Muscle layer of colon (tissue), 2 donors: ENCODE data around the gene FA2H.
"Not testable (repeated sequence)": the region's sequence is repeated elsewhere in the genome, so short reads cannot be mapped to it uniquely, and the experiment has no call there.

Experiments used
- H3K27ac ChIP-seq: one replicate; pipeline ENCODE4 v1.7.0; 2013; ENCODE audit warnings: low read depth, mild to moderate bottlenecking, low read length, moderate library complexity
- H3K27me3 ChIP-seq, 2 donors: one replicate each; pipeline ENCODE4 v1.7.0; 2013; ENCODE audit warnings: low read length in 2 of 2, mild to moderate bottlenecking in 2 of 2; ENCODE audit not compliant: insufficient read depth in 2 of 2, control insufficient read depth in 1 of 2
- H3K36me3 ChIP-seq: one replicate; pipeline ENCODE4 v1.7.0; 2013; ENCODE audit warnings: mild to moderate bottlenecking, low read length; ENCODE audit not compliant: insufficient read depth
- H3K4me1 ChIP-seq: one replicate; pipeline ENCODE4 v1.7.0; 2013; ENCODE audit warnings: mild to moderate bottlenecking, low read length; ENCODE audit not compliant: insufficient read depth
- H3K4me3 ChIP-seq, 2 donors: one replicate each; pipeline ENCODE4 v1.7.0; 2013; ENCODE audit warnings: low read length in 2 of 2, low read depth in 1 of 2, mild to moderate bottlenecking in 1 of 2, moderate library complexity in 1 of 2
- H3K9ac ChIP-seq: one replicate; pipeline ENCODE4 v1.7.0; 2013; ENCODE audit warnings: low read length
- H3K9me3 ChIP-seq: one replicate; pipeline ENCODE4 v1.7.0; 2013; ENCODE audit warnings: mild to moderate bottlenecking, low read length
- donor health status: abdominal sarcoma.
- donor health status: Adenocarcinoma of cecum.

FA2H gene

DNA sequence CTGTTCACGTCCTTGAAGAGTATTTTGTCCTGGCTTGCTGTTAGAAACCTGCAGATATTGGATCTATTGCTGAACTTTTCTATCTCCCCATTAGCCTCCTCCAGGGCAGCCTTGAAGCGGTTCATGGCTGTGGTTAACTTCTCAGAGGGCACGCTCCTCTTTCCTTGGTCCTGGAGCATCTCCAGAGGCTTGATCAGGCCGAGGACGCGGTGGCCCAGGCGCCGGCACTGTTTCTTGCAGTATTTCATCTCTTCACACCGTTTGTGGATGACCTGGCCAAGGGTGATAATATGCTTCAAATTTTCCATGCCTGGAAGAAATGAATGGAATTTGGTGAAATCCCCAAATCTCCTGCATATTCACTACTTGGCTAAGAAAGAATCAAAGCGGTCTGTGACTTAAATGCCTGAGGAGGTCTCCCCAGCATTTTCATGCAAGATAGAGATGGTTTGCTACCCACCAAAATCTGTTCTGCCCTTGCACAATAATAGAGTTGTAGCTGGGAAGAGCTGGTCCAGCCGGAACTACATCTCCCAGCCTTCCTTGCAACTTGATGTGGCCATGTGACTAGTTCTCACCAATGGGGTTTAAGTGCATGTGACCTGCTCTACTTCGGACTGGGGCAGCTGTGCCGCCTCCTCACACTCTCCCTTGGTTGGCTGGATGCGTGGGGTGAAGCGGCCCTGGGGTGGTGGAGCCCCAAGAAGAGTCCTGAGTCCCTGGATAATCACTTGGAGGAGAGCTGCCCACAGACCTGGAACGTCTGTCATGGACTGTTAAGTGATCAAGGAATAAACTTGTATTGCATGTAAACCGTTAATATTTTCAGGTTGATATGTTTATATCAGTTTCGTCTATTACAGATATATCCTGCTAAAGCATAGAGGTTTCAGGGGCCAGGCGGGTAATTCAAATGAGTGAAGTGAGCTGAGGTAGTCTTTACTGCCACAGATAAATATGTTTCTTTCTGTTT is 78.9 kb downstream of the FA2H start:
- Histone ChIP-seq H3K36me3 (peaks cover 12% of the 10 kb centered on the region), H3K4me1 (no peaks in the 10 kb centered on the region), H3K27ac (no peak overlapping the region), H3K9ac (peak overlapping the region; percentile 45), H3K4me3 (peak overlapping the region in 1 of 2 donors; percentile 76), H3K27me3 (no peaks in the 10 kb centered on the region), H3K9me3 (no peaks in the 10 kb centered on the region)

DNA sequence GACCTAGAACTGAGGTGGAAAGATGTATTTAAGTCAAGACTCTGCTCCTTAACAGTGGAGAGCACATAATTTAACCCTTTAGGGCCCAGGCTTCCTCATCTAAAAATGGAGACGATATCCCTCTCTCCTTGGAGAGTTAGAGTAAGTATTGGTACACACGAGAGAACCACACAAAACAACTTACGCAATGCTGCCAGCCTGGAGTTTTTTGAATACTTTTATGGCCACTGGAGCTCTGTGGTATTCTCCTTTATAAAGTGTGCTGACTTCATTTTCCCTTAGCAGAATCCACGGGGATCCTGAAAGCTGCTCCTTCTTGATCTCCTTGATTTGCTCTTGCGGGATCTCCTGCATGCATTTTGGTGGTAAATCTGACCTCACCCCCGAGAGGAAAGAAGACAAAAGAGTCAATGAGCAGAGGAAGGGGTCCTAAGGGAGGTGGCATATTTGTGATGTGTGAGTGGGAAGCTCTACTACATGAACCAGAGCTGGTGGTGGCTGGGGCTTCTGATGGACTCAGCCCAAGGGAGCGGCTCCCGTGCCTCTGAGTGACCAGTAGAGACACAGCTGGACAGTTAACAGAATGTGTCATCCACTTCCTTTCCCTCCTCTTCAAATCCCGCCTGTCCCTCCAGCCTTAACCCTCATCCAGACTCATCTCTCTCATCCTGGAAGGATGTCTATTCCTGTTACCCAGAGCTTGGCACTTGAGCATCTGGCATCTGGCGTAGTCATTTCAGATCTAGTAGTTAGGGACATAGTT is 83.3 kb downstream of the FA2H start:
- Histone ChIP-seq H3K9ac (no peak overlapping the region), H3K9me3 (no peaks in the 10 kb centered on the region), H3K27ac (no peak overlapping the region), H3K4me1 (no peaks in the 10 kb centered on the region), H3K27me3 (no peaks in the 10 kb centered on the region), H3K36me3 (peaks cover 19% of the 10 kb centered on the region), H3K4me3 (no peak overlapping the region)

DNA sequence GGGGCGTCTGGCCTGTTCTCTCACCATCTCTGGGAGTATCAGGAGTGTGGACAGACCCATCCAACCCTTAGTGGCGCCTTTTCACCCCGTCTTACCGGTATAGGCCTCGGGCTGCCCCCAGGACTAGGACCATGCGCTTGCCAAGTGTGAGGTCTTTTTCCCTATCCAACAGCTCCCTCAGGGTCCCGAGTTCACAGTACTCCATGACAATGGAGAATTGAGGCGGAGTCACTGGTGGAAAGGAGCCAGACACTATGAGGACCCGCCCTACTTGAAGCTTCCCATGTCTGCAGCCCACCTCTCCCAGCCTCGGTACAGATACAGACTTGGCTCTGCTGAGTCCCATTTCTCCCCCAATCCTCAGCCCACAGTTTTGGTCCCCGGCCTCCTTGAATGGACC is 92.1 kb downstream of the FA2H start:
- no peak overlapping the region for H3K4me3 ChIP-seq
- H3K9me3 ChIP-seq = no peaks in the 10 kb centered on the region
- no peaks in the 10 kb centered on the region for H3K4me1 ChIP-seq
- H3K27me3 ChIP-seq = no peaks in the 10 kb centered on the region
- H3K36me3 ChIP-seq = no peaks in the 10 kb centered on the region
- no peak overlapping the region for H3K9ac ChIP-seq
- H3K27ac ChIP-seq = no peak overlapping the region

DNA sequence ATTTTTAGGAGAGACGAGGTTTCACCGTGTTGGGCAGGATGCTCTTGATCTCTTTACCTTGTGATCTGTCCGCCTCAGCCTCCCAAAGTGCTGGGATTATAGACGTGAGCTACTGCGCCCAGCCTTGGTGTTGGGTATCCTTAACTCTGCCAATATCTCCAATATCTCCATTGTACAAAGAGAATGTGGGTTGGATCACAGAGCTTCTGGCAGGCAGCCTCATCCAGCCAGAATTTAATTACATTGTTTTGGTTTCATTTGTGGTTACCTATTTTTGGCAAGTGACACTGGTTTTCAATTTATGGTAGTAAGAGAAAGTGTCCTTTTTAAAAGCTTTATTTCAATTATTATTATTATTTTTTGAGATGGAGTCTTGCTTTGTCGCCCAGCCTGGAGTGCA is 93.9 kb downstream of the FA2H start:
- Histone ChIP-seq H3K27ac (no peak overlapping the region), H3K9ac (no peak overlapping the region), H3K4me3 (no peak overlapping the region), H3K27me3 (no peaks in the 10 kb centered on the region), H3K9me3 (no peaks in the 10 kb centered on the region), H3K4me1 (no peaks in the 10 kb centered on the region), H3K36me3 (no peaks in the 10 kb centered on the region)

DNA sequence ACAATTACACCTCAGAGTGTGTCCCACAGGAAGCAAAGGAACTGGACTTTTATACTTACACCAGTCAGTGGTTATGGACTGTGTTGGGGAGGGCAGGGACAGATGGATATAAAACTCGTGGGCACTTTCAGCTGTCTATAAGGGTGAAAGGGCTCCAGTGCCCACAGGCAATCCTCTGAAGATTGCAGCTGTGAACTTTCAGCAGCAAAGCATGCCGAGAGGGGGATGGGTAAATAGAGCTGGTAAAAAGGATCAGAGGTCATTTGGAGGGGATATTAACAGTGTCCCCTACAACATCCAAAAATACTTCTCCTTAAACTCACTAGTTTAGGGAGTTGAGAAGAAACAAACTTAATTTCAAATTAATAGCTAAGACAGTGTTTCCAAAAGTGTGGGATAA is 94.6 kb downstream of the FA2H start:
- H3K27me3 ChIP-seq = no peaks in the 10 kb centered on the region
- H3K9me3 ChIP-seq = no peaks in the 10 kb centered on the region
- H3K4me3 ChIP-seq = no peak overlapping the region
- no peaks in the 10 kb centered on the region for H3K4me1 ChIP-seq
- H3K36me3 ChIP-seq = no peaks in the 10 kb centered on the region
- no peak overlapping the region for H3K27ac ChIP-seq
- no peak overlapping the region for H3K9ac ChIP-seq

DNA sequence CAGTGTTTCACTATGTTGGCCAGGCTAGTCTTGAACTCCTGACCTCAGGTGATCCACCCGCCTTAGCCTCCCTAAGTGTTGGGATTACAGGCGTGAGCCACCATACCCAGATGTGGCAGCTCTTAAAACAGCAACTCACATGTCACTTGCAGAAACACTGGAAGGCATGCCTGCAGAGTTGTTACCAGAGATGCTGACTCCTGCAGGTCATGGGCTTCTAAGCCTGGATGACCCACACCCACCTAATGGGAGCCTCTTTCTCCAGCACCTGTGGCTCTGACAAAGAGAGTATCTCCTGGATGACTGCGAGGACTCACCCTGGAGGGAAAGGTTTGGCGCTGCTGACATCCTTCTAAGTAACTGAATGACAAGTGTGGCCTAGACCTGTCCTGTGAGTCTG is 96.8 kb downstream of the FA2H start:
- Histone ChIP-seq H3K27ac (no peak overlapping the region), H3K9me3 (no peaks in the 10 kb centered on the region), H3K36me3 (no peaks in the 10 kb centered on the region), H3K9ac (no peak overlapping the region), H3K27me3 (no peaks in the 10 kb centered on the region), H3K4me1 (no peaks in the 10 kb centered on the region), H3K4me3 (no peak overlapping the region)

DNA sequence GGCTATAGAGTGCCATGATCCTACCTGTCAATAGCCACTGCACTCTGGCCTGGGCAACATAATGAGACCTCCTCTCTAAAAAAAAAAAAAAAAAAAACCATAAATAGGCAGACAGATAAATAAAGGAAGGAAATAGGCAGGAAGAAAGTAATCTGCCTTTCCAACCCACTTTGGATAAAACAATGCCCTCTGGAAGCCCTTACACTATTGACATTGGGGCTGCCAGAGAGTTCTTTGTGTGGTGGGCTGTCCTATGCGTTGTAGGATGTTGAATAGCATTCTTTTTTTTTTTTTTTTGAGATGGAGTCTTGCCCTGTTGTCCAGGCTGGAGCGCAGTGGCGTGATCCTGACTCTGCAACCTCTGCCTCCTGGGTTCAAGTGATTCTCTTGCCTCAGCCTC is 100.7 kb downstream of the FA2H start:
- no peak overlapping the region for H3K9ac ChIP-seq
- H3K4me1 ChIP-seq = no peaks in the 10 kb centered on the region
- H3K27ac ChIP-seq = no peak overlapping the region
- no peaks in the 10 kb centered on the region for H3K27me3 ChIP-seq
- H3K4me3 ChIP-seq = no peak overlapping the region
- H3K9me3 ChIP-seq = no peaks in the 10 kb centered on the region
- no peaks in the 10 kb centered on the region for H3K36me3 ChIP-seq

DNA sequence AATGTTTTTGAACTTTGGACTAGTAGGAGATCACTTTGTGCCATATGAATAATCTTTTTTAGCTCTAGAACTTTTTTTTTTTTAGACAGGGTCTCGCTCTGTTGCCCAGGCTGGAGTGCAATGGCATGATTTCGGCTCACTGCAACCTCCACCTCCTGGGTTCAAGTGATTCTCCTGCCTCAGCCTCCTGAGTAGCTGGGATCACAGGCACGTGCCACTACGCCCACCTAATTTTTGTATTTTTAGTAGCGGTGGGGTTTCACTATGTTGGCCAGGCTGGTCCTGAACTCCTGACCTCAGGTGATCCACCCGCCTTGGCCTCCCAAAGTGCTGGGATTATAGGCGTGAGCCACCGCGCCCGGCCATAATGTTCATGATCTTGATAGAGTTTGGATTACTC is 105.7 kb downstream of the FA2H start:
- H3K27ac ChIP-seq, H3K27me3 ChIP-seq, H3K4me1 ChIP-seq, H3K9me3 ChIP-seq, H3K36me3 ChIP-seq, H3K9ac ChIP-seq, H3K4me3 ChIP-seq: not testable (repeated sequence)

DNA sequence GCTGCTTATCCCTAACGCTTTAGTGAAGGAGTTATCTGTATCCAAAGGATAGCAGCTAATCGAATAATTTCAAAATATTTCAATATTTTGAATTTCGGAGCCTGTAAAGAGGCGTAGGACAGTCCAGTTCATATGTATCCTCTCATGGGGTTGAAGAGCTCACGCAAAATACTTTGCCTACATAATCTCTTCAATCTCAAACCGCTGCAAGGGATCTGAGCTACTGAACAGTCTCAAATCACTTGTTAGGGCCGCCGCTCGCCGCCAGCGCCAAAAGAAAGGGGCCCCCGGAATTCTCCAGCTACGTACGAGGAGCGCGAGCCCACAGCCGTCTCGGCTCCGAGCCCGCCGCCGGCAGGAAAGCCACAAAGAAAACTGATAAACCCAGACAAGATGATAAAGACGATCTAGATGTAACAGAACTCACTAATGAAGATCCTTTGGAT is 107.3 kb downstream of the FA2H start:
- H3K4me3 ChIP-seq = peak overlapping the region; percentile 44 to 84
- peak overlapping the region; percentile 42 for H3K9ac ChIP-seq
- no peaks in the 10 kb centered on the region for H3K9me3 ChIP-seq
- peak overlapping the region; percentile 1 for H3K27ac ChIP-seq
- no peaks in the 10 kb centered on the region for H3K27me3 ChIP-seq
- peaks cover 5% of the 10 kb centered on the region for H3K4me1 ChIP-seq
- H3K36me3 ChIP-seq = peaks cover 14% of the 10 kb centered on the region

DNA sequence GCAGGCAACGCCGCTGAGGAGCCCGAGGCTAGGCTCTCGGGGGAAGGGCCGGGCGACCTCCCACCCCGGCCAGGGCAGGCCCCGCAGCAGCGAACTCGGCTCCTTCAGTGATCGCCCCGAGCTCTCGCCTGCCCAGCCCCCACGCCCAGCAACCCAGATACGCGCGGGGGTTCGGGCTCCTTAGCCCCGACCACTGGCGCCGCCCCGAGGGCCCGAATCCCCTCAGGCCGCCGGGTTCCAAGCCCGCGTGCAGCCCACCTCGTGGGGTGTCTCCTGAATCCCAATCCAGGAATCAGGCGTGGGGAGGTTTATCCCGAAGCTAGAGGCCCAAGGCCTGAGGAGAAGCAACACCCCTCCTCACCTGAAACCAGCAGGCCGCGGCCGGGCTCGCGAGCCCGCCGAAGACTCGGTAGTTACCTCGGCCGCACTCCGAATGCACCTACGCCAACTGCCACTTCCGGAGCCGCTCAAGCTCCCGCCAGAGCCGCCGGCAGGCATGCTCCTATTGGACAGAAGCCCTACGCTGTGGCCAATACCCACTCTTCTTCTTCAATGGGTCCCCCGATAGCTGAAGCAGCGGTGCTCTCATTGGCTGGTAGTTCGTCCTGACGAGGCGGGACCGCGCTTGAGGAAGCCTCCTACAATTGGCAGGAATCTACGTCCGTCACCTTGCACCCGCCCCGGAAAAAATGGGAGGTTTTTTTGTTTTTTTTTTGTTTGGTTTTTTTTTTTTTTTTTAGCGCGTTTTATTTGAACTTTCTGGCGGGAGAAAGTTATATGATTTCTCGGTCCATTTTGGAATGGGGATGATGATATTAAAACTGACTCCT is 108.0 kb downstream of the FA2H start, which contains the start of gene RFWD3:
RFWD3 (minus strand) TSS at position 453 of the 830 bp plus-strand sequence. CDS start 5,428 bp downstream, outside the sequence.
- H3K36me3 ChIP-seq = peaks cover 14% of the 10 kb centered on the region
- peak within 1 kb of the TSS; percentile 84 to 99 for H3K4me3 ChIP-seq
- H3K9ac ChIP-seq = peak within 1 kb of the TSS; percentile 42
- H3K4me1 ChIP-seq = peaks cover 5% of the 10 kb centered on the region
- H3K27ac ChIP-seq = peak within 1 kb of the TSS; percentile 66
- H3K9me3 ChIP-seq = no peaks in the 10 kb centered on the region
- H3K27me3 ChIP-seq = no peaks in the 10 kb centered on the region

DNA sequence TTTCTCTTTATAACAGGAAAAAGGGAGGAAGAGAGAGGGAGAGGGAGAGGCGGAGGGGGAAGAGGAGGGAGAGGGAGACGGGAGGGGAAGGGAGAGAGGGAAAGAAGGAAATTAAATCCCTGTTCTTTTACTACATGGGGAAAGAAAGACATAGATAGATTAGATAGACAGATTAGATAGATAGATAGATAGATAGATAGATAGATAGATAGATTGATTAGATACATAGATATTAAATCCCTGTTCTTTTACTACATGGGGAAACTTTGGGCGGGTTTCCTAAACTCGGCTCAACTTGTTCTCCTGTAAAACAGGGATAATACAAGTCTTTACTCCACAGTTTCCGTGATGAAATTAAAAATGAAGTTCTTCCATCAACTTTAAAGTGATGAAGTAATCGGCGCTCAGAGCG is 108.6 kb downstream of the FA2H start:
- Histone ChIP-seq H3K9me3 (no peaks in the 10 kb centered on the region), H3K27ac (peak overlapping the region; percentile 66), H3K4me3 (peak overlapping the region; percentile 84 to 99), H3K27me3 (no peaks in the 10 kb centered on the region), H3K9ac (peak overlapping the region; percentile 38), H3K4me1 (peaks cover 5% of the 10 kb centered on the region), H3K36me3 (peaks cover 16% of the 10 kb centered on the region)
